Measurements from ENCODE around the gene RFX4.

GRCh38 chr12:106745181-106745745 is 162.5 kb downstream of the RFX4 start:
- TF ChIP-seq GATA3 (IDR thresholded peaks at IDR 0.05; ENCODE audit: low read depth, low read length), result no peak
- no peak for TF ChIP-seq GATA2 (IDR thresholded peaks at IDR 0.05; ENCODE audit: low read depth, low read length)
